Measurements from ENCODE around the gene HHATL. TPM values are rescaled to one million over a fixed set of nuclear protein-coding genes. Genes with fewer than 3 reads are reported as not detected.

The HHATL gene
- total RNA-seq, 1 donor from 2014 or later = not detected

DNA sequence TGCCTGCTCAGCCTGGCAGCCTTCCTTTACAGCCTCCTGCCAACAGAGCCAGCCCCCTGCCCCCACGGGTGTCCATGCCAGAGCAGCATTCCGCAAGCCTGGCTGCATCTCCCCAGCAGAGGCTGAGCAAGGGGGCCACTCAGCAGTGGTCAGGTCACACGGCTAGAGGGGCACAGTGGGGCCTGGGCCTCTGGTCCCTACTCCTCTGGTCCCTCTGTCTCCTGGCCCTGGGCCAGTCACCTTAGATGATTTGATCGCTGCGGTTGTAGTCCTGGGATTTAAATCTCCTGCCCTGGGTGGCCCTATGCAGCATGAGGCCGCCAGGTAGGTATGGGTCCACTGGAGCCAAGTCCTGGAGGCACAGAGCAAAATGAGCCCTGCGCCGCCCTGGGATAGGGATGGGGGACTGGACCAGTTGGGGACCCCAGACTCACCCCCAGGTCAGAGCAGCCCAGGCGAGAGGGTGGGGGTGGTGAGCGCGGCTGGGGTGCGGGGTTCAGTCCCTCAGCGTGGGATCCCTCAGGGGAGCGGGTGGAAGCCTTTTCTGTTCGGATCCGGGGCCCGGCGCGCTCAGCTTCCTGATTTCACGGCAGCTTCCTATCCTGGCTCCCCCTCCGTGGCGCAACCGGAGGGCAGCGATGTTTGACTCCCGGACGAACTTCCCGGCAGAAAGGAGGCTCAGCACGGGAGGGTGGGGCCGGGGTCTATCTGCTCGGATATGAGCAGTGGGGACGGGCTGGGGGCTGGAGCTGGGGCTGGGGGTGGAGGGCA is 48.9 kb downstream of the HHATL start, which contains the start of gene ZBTB47:
Gene ZBTB47 (plus strand): TSS at position 138 of the 771 bp plus-strand sequence. CDS start 4,659 bp downstream, outside the sequence.
- Mint-ChIP-seq H3K9me3 (ENCODE audit: unreplicated experiment) (no peaks in the 10 kb centered on the region), H3K4me1 (ENCODE audit: unreplicated experiment) (peaks cover 51% of the 10 kb centered on the region), H3K36me3 (ENCODE audit: unreplicated experiment) (peaks cover 5% of the 10 kb centered on the region), H3K4me3 (ENCODE audit: unreplicated experiment) (peak within 1 kb of the TSS; percentile 90), H3K27me3 (ENCODE audit: unreplicated experiment) (no peaks in the 10 kb centered on the region), H3K27ac (ENCODE audit: unreplicated experiment) (peak within 1 kb of the TSS; percentile 88)
- no peak for DNase-seq (ENCODE audit: extremely low spot score, unreplicated experiment)
- TF ChIP-seq CTCF (IDR thresholded peaks at IDR 0.05) = no peak

DNA sequence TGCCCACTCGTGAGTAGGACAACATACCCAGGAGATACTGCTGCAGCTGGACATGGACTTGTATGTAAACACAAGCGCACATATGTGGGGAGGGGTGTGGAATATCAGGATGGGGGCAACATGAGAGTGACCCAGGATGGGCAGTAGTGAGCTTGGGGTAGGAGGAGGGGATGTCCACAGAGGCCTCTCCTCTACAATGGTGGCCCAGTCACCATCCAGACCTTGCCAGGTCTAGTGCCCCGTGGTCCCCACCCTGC is 49.4 kb downstream of the HHATL start:
- H3K36me3 Mint-ChIP-seq (ENCODE audit: unreplicated experiment) = peaks cover 5% of the 10 kb centered on the region
- H3K4me3 Mint-ChIP-seq (ENCODE audit: unreplicated experiment) = peak overlapping the region; percentile 90
- peaks cover 53% of the 10 kb centered on the region for H3K4me1 Mint-ChIP-seq (ENCODE audit: unreplicated experiment)
- H3K9me3 Mint-ChIP-seq (ENCODE audit: unreplicated experiment) = no peaks in the 10 kb centered on the region
- no peaks in the 10 kb centered on the region for H3K27me3 Mint-ChIP-seq (ENCODE audit: unreplicated experiment)
- no peak for DNase-seq (ENCODE audit: extremely low spot score, unreplicated experiment)
- TF ChIP-seq CTCF (IDR thresholded peaks at IDR 0.05) = no peak
- H3K27ac Mint-ChIP-seq (ENCODE audit: unreplicated experiment) = peak overlapping the region; percentile 88

DNA sequence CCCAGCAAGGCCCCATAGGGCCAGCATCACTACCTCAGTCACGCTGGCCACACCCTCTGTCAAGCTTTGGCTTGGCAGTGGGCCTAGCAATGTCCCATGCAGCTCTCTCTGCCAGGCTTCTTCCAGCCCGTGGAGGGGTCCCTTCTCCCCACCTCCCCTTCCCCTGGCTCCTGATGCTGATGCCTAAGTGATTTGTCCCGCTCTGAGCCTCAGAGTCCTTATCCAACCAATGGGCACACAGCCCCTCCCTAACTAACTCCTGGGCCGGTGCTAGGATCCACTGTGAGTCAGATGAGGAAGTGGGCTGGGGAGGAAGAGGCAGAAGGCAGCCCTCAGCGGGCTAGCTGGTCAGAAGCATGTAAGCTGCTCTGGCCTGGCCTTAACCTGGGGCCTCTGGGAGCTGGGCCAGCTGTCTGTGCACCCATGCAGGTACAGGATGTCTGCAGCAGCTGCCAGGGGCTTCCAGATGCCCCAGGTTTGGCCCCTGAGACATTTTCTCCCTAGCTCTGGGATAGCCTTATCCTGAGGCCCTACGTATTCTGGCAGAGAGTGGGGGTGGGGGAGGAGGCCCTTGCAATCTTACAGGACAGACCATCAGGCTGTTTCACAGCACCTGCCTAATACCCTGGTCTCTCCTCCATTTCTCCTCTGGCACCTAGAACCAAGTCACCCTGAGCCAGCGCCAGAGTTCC is 49.8 kb downstream of the HHATL start:
- Mint-ChIP-seq H3K4me3 (ENCODE audit: unreplicated experiment) (peak overlapping the region; percentile 90), H3K36me3 (ENCODE audit: unreplicated experiment) (peaks cover 9% of the 10 kb centered on the region), H3K27ac (ENCODE audit: unreplicated experiment) (peak overlapping the region; percentile 88), H3K9me3 (ENCODE audit: unreplicated experiment) (no peaks in the 10 kb centered on the region), H3K4me1 (ENCODE audit: unreplicated experiment) (peaks cover 55% of the 10 kb centered on the region), H3K27me3 (ENCODE audit: unreplicated experiment) (no peaks in the 10 kb centered on the region)
- no peak for TF ChIP-seq CTCF (IDR thresholded peaks at IDR 0.05)
- no peak for DNase-seq (ENCODE audit: extremely low spot score, unreplicated experiment)

GRCh38 chr3:42652251-42652610 is 50.4 kb downstream of the HHATL start:
- Mint-ChIP-seq H3K27me3 (ENCODE audit: unreplicated experiment) (no peaks in the 10 kb centered on the region), H3K4me3 (ENCODE audit: unreplicated experiment) (peak overlapping the region; percentile 33), H3K4me1 (ENCODE audit: unreplicated experiment) (peaks cover 55% of the 10 kb centered on the region), H3K36me3 (ENCODE audit: unreplicated experiment) (peaks cover 10% of the 10 kb centered on the region), H3K27ac (ENCODE audit: unreplicated experiment) (peak overlapping the region; percentile 88), H3K9me3 (ENCODE audit: unreplicated experiment) (no peaks in the 10 kb centered on the region)
- no peak for TF ChIP-seq CTCF (IDR thresholded peaks at IDR 0.05)
- DNase-seq (ENCODE audit: extremely low spot score, unreplicated experiment) = no peak

All from osteocyte (in vitro differentiated cells).